BE2C (cell line): ENCODE measurements around the gene BBS12. TPM values are rescaled to one million over a fixed set of nuclear protein-coding genes. Genes with fewer than 3 reads are reported as not detected.

Experiments
- DNase-seq: peaks from one replicate; pipeline ENCODE4 v3.0.0-alpha.2; 2020
- H3K27me3 ChIP-seq: fragments of 250-450 bp; sonication (Bioruptor Pico); 2 replicates; pipeline ENCODE4 v1.5.1; 2020; ENCODE audit warnings: mild to moderate bottlenecking
- H3K36me3 ChIP-seq: fragments of 250-450 bp; sonication (Bioruptor Pico); 2 replicates; pipeline ENCODE4 v1.5.1; 2020; ENCODE audit warnings: mild to moderate bottlenecking
- H3K4me1 ChIP-seq: fragments of 250-450 bp; sonication (Bioruptor Pico); 2 replicates; pipeline ENCODE4 v1.5.1; 2020
- H3K4me3 ChIP-seq: 2 replicates; pipeline ENCODE4 v1.5.1; 2011; ENCODE audit warnings: low read depth, low read length
- H3K9me3 ChIP-seq: fragments of 250-450 bp; sonication (Bioruptor Pico); 2 replicates; pipeline ENCODE4 v1.5.1; 2020
- polyA plus RNA-seq: library from polyadenylated mRNA; unstranded; fragments of >200 nt; gene quantifications from one replicate; pipeline ENCODE4 v1.2.1, GENCODE V29; 2012; ENCODE audit warnings: low read depth, missing spikeins; ENCODE audit not compliant: insufficient read length, insufficient read depth
- TF ChIP-seq, protein P1 (sequence below): IDR thresholded peaks from 2 replicates; pipeline ENCODE4 v1.5.1; 2012; ENCODE audit warnings: mild to moderate bottlenecking, low read depth, low read length

BBS12 gene
- polyA plus RNA-seq = 0.22 TPM

GRCh38 chr4:122732329-122733026, at the start of gene BBS12:
Gene BBS12, plus strand, starts transcription at chr4:122732704. Its CDS starts 9,189 bp downstream, at chr4:122741893.
- no peaks in the 10 kb centered on the region for H3K36me3 ChIP-seq
- no peaks in the 10 kb centered on the region for H3K9me3 ChIP-seq
- no peaks in the 10 kb centered on the region for H3K27me3 ChIP-seq
- TF ChIP-seq, protein P1, sequence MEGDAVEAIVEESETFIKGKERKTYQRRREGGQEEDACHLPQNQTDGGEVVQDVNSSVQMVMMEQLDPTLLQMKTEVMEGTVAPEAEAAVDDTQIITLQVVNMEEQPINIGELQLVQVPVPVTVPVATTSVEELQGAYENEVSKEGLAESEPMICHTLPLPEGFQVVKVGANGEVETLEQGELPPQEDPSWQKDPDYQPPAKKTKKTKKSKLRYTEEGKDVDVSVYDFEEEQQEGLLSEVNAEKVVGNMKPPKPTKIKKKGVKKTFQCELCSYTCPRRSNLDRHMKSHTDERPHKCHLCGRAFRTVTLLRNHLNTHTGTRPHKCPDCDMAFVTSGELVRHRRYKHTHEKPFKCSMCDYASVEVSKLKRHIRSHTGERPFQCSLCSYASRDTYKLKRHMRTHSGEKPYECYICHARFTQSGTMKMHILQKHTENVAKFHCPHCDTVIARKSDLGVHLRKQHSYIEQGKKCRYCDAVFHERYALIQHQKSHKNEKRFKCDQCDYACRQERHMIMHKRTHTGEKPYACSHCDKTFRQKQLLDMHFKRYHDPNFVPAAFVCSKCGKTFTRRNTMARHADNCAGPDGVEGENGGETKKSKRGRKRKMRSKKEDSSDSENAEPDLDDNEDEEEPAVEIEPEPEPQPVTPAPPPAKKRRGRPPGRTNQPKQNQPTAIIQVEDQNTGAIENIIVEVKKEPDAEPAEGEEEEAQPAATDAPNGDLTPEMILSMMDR = peak; percentile 41; the same call in 1 of the 2 replicates
- peak; percentile 97 for DNase-seq
- H3K4me3 ChIP-seq = peak within 1 kb of the TSS; percentile 68
- H3K4me1 ChIP-seq = peaks cover 3% of the 10 kb centered on the region; the same call in 1 of the 2 replicates

DNA sequence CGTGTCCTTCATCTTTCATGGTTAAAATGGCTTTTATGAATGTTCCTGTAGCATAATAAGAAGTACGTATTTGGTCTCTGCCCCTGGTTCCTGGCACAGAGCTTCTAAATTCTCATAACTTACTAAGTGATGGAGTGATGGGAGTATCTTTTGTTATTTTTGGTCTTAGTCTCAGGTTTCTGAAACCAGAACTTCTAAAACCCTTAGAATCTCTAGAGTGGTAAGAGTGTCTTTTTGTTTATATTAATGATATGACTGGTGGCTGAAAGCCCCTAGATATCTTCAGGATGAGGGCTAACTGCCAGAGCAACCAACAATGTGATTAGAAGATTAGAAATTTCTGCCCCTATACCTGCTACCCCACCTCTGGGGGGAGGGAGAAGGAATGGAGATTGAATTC, 45.8 kb upstream of the BBS12 start:
- no peak for DNase-seq
- H3K27me3 ChIP-seq = peaks cover 9% of the 10 kb centered on the region
- H3K4me3 ChIP-seq = no peak overlapping the region
- no peaks in the 10 kb centered on the region for H3K9me3 ChIP-seq
- H3K4me1 ChIP-seq = no peaks in the 10 kb centered on the region
- H3K36me3 ChIP-seq = no peaks in the 10 kb centered on the region
- TF ChIP-seq, protein P1 = no peak

DNA sequence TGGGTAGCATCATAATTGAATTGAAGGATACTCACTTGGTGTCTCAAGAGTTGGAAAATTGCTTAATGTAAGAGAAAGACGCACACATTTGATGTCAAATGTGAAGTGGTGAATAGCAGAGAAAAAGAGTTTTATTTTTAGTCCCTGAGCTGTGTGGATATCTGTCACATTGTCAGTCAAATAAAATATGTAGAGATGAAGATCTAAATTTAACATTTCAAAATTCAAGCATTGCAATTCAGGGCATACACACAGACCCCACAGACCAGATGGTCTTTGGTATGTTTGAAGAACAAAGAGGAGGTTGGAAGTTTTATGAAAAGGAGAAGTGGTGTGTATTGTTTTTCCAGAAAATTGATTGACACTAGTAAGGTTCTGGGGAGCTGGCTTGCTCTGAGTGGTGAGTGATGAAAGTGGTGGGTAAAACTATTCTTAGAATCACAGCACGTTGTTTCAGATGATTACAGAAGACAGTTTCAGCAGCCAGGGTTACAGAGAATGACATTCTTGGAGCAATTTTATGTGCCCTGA, 44.9 kb upstream of the BBS12 start:
- Histone ChIP-seq H3K9me3 (no peaks in the 10 kb centered on the region), H3K4me3 (no peak overlapping the region), H3K4me1 (no peaks in the 10 kb centered on the region), H3K36me3 (no peaks in the 10 kb centered on the region), H3K27me3 (peaks cover 9% of the 10 kb centered on the region)
- DNase-seq = no peak
- TF ChIP-seq, protein P1 = no peak

DNA sequence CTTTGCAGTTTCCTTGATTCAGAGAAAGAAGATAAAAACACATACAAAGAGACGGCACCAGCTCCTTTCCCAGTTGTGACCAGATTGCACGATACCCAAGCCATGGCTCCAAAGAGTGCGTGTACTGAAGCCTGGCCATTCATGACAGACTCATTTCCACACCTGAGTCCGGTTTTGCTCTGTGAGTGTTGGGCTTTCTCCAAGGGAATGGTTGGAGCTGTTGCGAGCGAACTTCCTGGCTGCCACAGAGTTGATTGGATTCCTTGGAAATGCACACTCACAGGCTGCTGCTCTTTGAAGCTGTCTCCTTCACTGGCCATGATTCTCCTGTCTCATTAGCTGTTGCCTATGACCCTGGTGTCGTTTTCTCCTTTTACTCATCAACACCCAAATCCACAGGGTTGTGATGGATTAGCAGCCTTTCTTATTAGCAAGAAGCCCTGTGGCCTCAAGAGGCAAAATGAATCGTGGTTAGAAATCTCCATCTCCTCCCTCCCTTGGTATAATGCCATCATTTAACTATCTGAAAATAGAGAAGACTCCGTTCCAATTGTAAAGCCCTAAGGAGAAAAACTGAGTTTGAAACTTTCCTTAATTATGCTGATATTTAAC, 43.9 kb upstream of the BBS12 start:
- Histone ChIP-seq H3K9me3 (no peaks in the 10 kb centered on the region), H3K27me3 (peaks cover 9% of the 10 kb centered on the region), H3K36me3 (no peaks in the 10 kb centered on the region), H3K4me1 (no peaks in the 10 kb centered on the region), H3K4me3 (no peak overlapping the region)
- no peak for DNase-seq
- TF ChIP-seq, protein P1 = no peak

DNA sequence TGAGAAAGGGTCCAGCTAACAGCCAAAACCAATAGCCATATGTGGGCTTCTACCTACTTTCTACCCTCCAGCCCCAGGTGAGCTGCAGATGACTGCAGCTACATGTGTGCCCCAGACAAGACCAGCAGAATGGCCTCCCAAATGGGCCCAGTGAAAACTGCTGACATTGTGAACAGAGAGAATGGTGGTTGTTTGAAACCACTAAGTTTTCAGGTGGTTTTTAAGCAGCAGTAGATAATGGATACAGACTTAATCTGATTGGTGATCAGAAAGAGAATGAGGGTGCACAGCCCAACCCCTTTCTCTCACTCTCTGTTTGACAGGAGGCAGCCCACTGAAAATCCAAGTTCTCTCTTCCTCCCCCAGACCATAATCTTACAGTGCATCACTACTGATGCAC, 42.5 kb upstream of the BBS12 start:
- H3K9me3 ChIP-seq = no peaks in the 10 kb centered on the region
- no peak for DNase-seq
- TF ChIP-seq, protein P1 = no peak
- no peak overlapping the region for H3K4me3 ChIP-seq
- H3K4me1 ChIP-seq = no peaks in the 10 kb centered on the region
- H3K36me3 ChIP-seq = no peaks in the 10 kb centered on the region
- peaks cover 9% of the 10 kb centered on the region for H3K27me3 ChIP-seq

GRCh38 chr4:122691988-122692387, 40.5 kb upstream of the BBS12 start:
- Histone ChIP-seq H3K27me3 (peaks cover 9% of the 10 kb centered on the region), H3K4me3 (no peak overlapping the region), H3K9me3 (no peaks in the 10 kb centered on the region), H3K4me1 (no peaks in the 10 kb centered on the region), H3K36me3 (no peaks in the 10 kb centered on the region)
- DNase-seq = no peak
- TF ChIP-seq, protein P1 = no peak
